Stimulated activated CD4-positive, alpha-beta T cell treated with anti-CD3 and anti-CD28 coated beads, Interleukin-15, amount 100 ng/mL, for 24 hours (primary cell): Measurements from ENCODE around the gene SMAGP.
"Not testable (repeated sequence)": the region's sequence is repeated elsewhere in the genome, so short reads cannot be mapped to it uniquely, and the experiment has no call there.

Source experiments
- DNase-seq: peaks from one replicate; pipeline ENCODE4 v3.0.0-alpha.2; 2020

Gene SMAGP

GRCh38 chr12:51222461-51222860, 47.8 kb downstream of the SMAGP start:
- DNase-seq, result no peak

DNA sequence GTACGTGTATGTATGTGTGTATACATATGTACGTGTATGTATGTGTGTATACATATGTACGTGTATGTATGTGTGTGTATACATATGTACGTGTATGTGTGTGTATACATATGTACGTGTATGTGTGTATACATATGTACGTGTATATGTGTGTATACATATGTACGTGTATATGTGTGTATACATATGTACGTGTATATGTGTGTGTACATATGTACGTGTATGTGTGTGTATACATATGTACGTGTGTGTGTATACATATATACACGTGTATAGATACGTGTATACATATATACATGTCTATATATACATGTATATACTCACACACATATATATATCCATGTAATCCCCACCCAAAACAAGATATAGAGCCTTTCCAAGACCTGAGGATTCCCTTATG, 50.4 kb downstream of the SMAGP start:
- DNase-seq, result not testable (repeated sequence)

GRCh38 chr12:51219322-51219721, 50.9 kb downstream of the SMAGP start:
- no peak for DNase-seq

DNA sequence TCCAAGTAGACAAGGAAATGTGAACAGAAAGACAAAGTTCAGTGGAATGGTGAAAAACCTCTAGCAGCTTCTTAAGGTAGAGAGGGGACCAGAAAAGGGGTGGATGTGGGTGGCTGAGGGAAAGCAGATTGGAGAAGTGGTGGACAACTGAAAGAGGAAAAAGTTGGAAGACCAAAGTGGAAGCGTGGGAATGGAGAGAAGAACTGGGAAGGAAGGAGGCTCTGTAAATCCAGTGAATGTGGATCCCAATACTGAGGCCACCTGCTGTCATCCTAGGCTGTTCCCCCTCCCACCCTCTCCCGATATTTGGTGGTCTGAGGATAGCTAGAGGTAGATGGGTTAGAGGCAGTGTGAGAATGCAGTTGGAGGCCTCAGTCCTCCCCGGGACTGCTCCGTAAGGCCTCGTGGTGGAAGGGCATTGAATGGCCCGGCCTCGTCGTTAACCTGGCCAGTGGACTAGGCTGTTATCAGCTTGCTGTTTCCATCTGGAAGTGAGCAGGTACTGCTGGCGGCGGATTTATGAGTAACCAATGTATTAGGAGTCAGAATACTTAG, 51.5 kb downstream of the SMAGP start:
- peak; percentile 18 for DNase-seq

- DNase-seq, result peak; percentile 74
Measured at GRCh38 chr12:51217968-51218606, 52.1 kb downstream of the SMAGP start, which contains the start of gene POU6F1. Gene POU6F1 (minus strand): TSS chr12:51218062. CDS start chr12:51206836, 11,226 bp downstream.

DNA sequence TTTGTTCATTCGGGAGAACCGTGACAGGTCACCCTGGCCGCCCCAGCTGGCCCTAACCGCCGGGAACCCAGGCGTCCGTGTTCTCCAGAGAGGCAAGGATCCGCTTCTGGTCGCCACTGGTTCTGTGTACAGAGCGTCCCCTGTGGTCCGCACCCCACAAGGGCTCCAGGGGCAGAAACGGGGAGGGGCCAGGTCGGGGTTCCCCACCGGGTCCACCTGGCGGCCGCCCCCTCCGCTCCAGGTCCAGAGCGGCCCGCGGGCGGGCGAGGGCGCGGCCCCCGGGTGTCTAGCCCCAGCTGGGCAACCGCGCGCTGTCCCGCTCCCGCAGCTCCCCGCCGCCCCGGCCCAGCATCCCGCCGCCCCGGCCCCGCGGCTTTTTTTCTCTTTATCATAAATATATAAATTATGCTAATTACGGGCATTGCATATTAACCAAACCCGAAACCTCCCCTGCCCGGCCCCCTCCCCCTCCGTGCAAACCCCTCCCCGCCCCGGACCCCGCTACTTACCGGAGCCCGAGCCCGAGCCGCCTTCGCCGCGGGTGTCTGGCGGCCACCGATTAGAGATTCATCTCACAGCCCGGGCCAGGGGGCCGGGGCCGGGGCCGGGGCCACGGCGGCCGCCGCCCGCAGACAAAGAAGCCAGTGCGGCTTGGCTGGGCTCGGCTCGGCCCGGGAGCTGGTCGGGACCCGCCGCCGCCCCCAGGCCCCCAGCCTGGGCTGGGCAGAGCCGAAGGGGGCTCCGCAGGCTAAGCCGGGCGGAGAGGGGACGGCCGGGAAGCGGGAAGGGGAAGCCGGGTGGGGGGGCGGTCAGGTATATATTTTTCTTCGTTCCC, 52.9 kb downstream of the SMAGP start:
- DNase-seq, result peak; percentile 54

- DNase-seq, result no peak
Measured at GRCh38 chr12:51216642-51217041, 53.6 kb downstream of the SMAGP start.

GRCh38 chr12:51214895-51215294, 55.3 kb downstream of the SMAGP start:
- no peak for DNase-seq

- no peak for DNase-seq
Measured at GRCh38 chr12:51210690-51211395, 59.4 kb downstream of the SMAGP start.

DNA sequence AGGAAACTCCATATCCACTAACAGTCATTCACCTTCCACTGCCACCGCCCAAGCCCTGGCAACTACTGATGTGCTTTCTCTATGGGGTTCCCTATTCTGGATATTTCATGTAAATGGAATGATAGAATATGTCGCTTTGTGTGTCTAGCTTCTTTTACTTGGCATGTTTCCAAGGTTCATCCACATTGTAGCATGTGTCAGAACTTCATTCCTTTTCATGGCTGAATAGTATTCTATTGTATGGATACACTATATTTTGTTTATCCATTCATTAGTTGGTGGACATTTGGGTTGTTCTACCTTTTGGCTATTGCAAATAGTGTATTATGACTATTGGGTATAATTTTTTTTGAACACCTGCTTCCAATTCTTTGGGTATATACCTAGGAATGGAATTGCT, 61.0 kb downstream of the SMAGP start:
- DNase-seq, result no peak

- DNase-seq, result no peak
Measured at GRCh38 chr12:51208016-51208660, 62.1 kb downstream of the SMAGP start.

DNA sequence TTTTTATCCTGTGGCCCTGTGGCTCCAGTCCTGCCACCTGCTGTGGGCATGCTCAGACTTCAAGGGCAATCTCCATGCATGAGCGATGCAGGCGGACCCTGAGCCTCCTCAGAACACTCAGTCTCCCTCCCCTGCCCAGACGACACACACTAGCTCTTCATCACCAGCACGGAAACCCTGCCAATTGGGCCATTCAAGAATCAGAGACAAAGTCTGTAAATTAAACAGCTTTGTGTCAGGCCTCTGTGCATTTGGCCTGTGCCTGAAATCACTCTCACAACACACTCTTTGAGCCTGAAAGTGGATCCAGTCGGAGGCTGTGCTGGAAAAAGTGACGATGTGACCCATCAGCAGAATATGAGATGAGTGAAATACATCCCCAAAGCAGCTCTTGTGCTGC, 64.9 kb downstream of the SMAGP start:
- DNase-seq, result no peak

DNA sequence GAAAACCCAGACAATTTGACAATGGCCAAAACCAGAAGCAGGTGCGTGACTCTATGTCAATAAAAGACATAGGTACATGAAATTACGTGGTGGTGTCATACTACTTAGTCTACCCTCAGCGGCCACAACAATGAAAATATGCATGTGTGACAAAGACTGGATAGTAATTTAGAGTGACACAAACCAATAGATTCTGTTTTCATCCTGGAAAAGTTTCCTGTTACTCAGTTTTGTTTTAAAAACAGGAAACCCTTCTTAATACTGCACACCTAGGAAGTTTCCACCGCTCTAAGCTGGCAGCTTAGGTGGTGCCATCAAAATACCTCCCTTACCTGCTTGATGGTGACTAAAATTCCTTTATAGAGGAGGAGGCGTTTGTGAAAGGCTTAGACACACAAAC, 67.5 kb downstream of the SMAGP start:
- no peak for DNase-seq

GRCh38 chr12:51200806-51201205, 69.4 kb downstream of the SMAGP start:
- no peak for DNase-seq

DNA sequence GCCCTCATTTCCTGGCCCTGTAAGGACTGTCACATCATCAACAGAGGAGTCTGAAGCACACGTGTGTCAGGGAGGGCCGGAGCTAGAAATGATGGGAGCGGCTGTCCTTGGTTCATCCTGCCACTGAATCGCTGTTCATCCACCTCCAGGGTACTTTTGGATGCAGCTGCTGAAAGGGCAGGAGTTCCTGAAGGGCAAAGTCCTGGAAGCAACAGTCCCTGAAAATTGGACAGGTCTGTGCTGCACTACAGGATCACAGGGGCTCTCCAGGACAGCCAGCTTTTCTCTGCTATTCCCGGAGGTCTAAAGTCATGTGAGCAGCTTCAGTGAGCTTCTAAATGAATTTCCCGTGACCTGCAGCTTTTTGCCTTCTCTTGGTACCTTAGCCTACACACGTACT, 70.1 kb downstream of the SMAGP start:
- DNase-seq, result no peak

DNA sequence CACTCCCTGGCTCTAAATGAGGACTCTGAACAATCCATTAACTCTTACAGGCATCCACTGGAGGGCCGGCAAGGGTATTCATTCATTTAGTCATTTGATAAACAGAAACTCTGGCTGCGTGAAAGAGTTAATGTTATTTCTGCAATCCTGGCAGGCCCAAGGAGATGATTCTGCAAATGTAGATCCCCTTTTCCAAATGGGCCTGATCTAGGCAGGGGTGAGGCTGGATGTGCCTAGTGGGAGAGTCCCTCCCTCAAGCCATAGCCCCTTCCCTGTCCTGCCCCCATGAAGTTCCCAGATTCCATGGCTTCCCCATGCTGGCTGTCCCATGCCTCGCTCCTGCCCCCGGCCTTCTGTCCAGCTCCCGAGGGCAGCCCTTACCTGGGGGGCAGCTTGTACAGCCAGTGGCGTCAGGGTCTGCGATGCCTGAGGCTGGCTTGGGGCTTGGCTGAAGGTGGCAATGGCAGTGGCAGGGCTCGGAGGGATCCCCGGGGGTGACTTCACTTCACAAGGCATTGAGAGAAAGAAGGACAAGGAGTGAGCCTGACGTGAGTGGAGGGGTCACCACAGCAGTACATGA, 70.8 kb downstream of the SMAGP start:
- no peak for DNase-seq

- no peak for DNase-seq
Measured at GRCh38 chr12:51198568-51199365, 71.4 kb downstream of the SMAGP start.

- DNase-seq, result no peak
Measured at GRCh38 chr12:51197736-51198567, 72.3 kb downstream of the SMAGP start.

GRCh38 chr12:51196547-51196946, 73.7 kb downstream of the SMAGP start:
- DNase-seq, result no peak

- DNase-seq, result no peak
Measured at GRCh38 chr12:51195841-51196240, 74.4 kb downstream of the SMAGP start.
